ENCODE measurements around the gene FYN. TPM values are rescaled to one million over a fixed set of nuclear protein-coding genes. Genes with fewer than 3 reads are reported as not detected.

Gene FYN
- total RNA-seq, 1 experiment from 2014 or later, result 34.3 TPM

DNA sequence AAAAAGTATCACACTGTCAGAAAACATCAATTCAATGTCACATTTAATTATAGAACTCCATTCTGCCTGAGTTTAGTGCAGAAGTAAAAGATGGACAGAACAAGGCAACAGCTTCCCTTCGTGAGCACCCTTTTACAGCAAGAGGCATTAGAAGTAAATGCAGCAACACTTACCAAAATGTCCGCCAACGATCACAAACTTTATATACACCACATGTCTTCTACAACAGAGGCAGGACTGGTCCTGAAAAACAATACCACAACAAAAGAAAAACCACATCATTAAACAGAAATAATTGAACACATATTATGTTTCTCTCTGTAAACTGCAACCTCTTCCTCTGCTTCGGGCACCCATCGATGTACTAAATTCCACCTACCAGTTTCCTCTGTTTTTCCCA lies 92.9 kb downstream of the FYN start:
- Histone ChIP-seq H3K4me3 (ENCODE audit: low read depth, low read length, poor library complexity, severe bottlenecking) (no peak overlapping the region), H3K4me1 (ENCODE audit: insufficient read depth, low read length, poor library complexity, severe bottlenecking) (peaks cover 15% of the 10 kb centered on the region), H3K27ac (ENCODE audit: low read depth, low read length, poor library complexity, severe bottlenecking) (no peak overlapping the region), H3K36me3 (ENCODE audit: insufficient read depth, low read length, poor library complexity, severe bottlenecking) (no peaks in the 10 kb centered on the region), H3K27me3 (replicated peaks; ENCODE audit: insufficient read depth, low read depth, low read length, poor library complexity) (no peaks in the 10 kb centered on the region), H3K9me3 (ENCODE audit: low read depth, low read length, poor library complexity, severe bottlenecking) (no peaks in the 10 kb centered on the region)
- no TSS peak for BruUV-seq (replicated peaks)
- POLR2A ChIA-PET (ENCODE audit: low non-redundant PET), result no interaction called here
- TF ChIP-seq, protein P1, sequence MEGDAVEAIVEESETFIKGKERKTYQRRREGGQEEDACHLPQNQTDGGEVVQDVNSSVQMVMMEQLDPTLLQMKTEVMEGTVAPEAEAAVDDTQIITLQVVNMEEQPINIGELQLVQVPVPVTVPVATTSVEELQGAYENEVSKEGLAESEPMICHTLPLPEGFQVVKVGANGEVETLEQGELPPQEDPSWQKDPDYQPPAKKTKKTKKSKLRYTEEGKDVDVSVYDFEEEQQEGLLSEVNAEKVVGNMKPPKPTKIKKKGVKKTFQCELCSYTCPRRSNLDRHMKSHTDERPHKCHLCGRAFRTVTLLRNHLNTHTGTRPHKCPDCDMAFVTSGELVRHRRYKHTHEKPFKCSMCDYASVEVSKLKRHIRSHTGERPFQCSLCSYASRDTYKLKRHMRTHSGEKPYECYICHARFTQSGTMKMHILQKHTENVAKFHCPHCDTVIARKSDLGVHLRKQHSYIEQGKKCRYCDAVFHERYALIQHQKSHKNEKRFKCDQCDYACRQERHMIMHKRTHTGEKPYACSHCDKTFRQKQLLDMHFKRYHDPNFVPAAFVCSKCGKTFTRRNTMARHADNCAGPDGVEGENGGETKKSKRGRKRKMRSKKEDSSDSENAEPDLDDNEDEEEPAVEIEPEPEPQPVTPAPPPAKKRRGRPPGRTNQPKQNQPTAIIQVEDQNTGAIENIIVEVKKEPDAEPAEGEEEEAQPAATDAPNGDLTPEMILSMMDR (conservative IDR thresholded peaks at IDR 0.05; ENCODE audit: low read depth, low read length), result no peak
- TF ChIP-seq EZH2 (IDR thresholded peaks at IDR 0.05; ENCODE audit: borderline replicate concordance, low read depth, low read length, poor library complexity, severe bottlenecking), result no peak
- CTCF ChIA-PET, result no interaction called here
- DNase-seq (ENCODE audit: low spot score), result no peak
- intact Hi-C loops (cut with micrococcal nuclease; ENCODE audit: unreplicated experiment), result no loop called here

GRCh38 chr6:111779660-111780059 lies 93.6 kb downstream of the FYN start:
- intact Hi-C loops (cut with micrococcal nuclease; ENCODE audit: unreplicated experiment), result no loop called here
- TF ChIP-seq, protein P1 (conservative IDR thresholded peaks at IDR 0.05; ENCODE audit: low read depth, low read length), result no peak
- TF ChIP-seq EZH2 (IDR thresholded peaks at IDR 0.05; ENCODE audit: borderline replicate concordance, low read depth, low read length, poor library complexity, severe bottlenecking), result no peak
- POLR2A ChIA-PET (ENCODE audit: low non-redundant PET), result no interaction called here
- Histone ChIP-seq H3K9me3 (ENCODE audit: low read depth, low read length, poor library complexity, severe bottlenecking) (no peaks in the 10 kb centered on the region), H3K27ac (ENCODE audit: low read depth, low read length, poor library complexity, severe bottlenecking) (no peak overlapping the region), H3K27me3 (replicated peaks; ENCODE audit: insufficient read depth, low read depth, low read length, poor library complexity) (no peaks in the 10 kb centered on the region), H3K36me3 (ENCODE audit: insufficient read depth, low read length, poor library complexity, severe bottlenecking) (no peaks in the 10 kb centered on the region), H3K4me3 (ENCODE audit: low read depth, low read length, poor library complexity, severe bottlenecking) (no peak overlapping the region), H3K4me1 (ENCODE audit: insufficient read depth, low read length, poor library complexity, severe bottlenecking) (peaks cover 11% of the 10 kb centered on the region)
- CTCF ChIA-PET, result no interaction called here
- no peak for DNase-seq (ENCODE audit: low spot score)
- BruUV-seq (replicated peaks), result no TSS peak

DNA sequence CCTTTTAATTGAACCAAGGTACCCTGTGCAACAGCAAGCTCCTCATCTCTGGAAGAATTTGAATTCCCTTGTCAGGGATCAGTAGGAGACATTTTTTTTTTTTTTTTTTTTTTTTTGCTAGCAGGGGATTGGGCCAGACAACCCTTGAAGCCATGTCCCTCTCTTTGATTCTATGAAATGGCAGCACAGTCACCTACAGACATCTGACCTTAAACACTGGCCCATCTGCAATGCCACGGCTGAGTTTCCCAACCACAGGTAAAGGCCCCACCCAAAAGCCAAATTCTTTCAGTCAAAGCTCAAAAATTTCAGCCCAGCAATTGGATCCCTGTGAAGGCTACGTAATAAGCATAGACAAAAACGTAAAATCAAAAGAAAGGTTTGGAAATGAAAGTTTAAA lies 94.2 kb downstream of the FYN start:
- TF ChIP-seq, protein P1 (conservative IDR thresholded peaks at IDR 0.05; ENCODE audit: low read depth, low read length), result no peak
- no peak for TF ChIP-seq EZH2 (IDR thresholded peaks at IDR 0.05; ENCODE audit: borderline replicate concordance, low read depth, low read length, poor library complexity, severe bottlenecking)
- Histone ChIP-seq H3K9me3 (ENCODE audit: low read depth, low read length, poor library complexity, severe bottlenecking) (no peaks in the 10 kb centered on the region), H3K4me1 (ENCODE audit: insufficient read depth, low read length, poor library complexity, severe bottlenecking) (peaks cover 4% of the 10 kb centered on the region), H3K4me3 (ENCODE audit: low read depth, low read length, poor library complexity, severe bottlenecking) (no peak overlapping the region), H3K27ac (ENCODE audit: low read depth, low read length, poor library complexity, severe bottlenecking) (no peak overlapping the region), H3K27me3 (replicated peaks; ENCODE audit: insufficient read depth, low read depth, low read length, poor library complexity) (no peaks in the 10 kb centered on the region), H3K36me3 (ENCODE audit: insufficient read depth, low read length, poor library complexity, severe bottlenecking) (no peaks in the 10 kb centered on the region)
- CTCF ChIA-PET, result no interaction called here
- DNase-seq (ENCODE audit: low spot score), result no peak
- POLR2A ChIA-PET (ENCODE audit: low non-redundant PET), result no interaction called here
- BruUV-seq (replicated peaks), result no TSS peak
- intact Hi-C loops (cut with micrococcal nuclease; ENCODE audit: unreplicated experiment), result no loop called here
